HG03469 (cell line): ENCODE results near the gene HDHD2.

ENCODE experiments used
- ATAC-seq: cut with Tn5 transposase; IDR thresholded peaks from one replicate; pipeline ENCODE4 v1.9.1; 2021; ENCODE audit warnings: mild to moderate bottlenecking, moderate library complexity, moderate number of reproducible peaks; ENCODE audit not compliant: unreplicated experiment

Gene HDHD2

DNA sequence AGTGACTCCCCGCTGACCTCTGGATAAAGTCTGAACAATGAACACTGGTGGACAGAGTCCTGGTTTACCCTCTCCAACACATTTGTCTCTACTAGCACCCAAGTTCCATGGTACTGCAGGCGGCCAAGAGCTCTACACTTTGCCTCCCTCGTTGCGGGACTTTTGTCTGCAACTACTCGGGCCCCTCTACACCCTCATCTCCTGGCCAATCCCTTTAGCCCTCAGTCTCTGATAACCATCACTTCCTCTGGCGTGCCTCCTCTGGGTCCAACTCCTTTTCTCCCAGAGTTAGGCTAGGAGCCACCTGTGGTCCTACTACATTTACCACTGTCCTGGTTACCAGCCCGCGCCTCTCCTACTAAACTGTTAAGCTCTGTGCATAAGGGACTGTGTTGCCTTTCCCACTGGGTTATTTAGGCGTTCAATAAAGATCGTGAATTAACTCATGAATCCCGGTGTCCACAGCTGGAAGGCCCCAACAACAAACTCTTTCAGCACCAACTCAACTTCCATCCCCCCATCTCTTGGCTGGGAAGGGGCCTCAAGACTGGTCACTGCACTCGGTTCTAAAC lies 757 bp downstream of the HDHD2 start:
- no peak for ATAC-seq

DNA sequence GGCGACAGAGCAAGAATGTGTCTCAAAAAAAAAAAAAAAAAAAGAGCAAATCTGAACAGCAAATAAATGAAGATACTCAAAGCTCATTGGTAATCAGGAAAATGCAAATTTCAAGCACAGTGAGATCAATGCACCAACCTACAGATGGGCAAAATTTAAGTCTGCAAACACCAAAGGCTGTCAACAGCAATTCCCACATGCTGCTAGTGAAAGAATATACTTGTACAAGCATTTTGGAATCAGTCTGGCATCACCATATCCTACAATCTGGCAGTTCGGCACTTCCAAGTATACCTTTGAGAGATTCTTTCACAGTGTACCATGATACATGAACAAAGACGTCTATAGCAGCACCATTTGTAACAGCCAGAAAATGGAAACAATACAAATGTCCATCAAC lies 4.1 kb downstream of the HDHD2 start:
- no peak for ATAC-seq

GRCh38 chr18:47143899-47144485 lies 6.3 kb downstream of the HDHD2 start:
- no peak for ATAC-seq

- ATAC-seq = no peak
These were observed 7.1 kb downstream of the HDHD2 start for GRCh38 chr18:47143153-47143552.

- ATAC-seq = no peak
These were observed 9.0 kb downstream of the HDHD2 start for GRCh38 chr18:47141289-47141688.

DNA sequence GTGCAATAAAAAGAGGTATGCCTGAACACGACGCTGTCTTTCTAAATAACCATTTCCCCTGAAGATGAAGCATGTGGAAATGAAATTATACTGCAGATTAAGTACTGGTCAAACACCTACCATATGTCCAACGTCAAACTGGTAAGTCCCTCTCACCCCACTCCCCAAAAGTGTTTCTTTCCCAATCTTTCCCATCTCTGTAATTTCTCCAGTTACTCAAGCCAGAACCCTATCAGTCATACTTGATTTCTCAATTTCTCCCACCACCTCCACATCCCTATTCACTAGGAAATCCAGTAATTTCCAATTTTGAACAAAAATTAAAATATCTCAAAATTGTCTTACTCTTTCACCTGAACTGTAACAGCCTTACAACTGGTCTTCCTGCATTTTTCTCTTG lies 29.2 kb downstream of the HDHD2 start:
- no peak for ATAC-seq

- ATAC-seq = peak; percentile 75
These were observed 29.9 kb downstream of the HDHD2 start for GRCh38 chr18:47120428-47120827.

DNA sequence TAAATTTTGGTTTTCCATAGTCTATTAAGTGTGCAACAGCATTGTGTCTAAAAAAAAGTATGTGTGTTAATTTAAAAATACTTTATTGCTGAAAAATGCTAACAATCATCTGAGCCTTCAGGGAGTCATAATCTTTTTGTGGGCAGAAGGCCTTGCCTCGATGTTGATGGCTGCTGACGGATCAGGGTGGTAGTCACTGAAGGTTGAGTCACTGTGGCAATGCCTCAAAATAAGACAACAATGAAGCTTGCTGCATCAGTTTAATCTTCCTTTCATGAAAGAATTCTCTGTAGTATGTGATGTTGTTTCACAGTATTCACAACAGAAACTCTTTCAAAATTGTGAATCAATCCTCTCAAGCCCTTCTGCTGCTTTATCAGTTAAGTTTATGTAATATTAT lies 31.3 kb downstream of the HDHD2 start:
- ATAC-seq = no peak

DNA sequence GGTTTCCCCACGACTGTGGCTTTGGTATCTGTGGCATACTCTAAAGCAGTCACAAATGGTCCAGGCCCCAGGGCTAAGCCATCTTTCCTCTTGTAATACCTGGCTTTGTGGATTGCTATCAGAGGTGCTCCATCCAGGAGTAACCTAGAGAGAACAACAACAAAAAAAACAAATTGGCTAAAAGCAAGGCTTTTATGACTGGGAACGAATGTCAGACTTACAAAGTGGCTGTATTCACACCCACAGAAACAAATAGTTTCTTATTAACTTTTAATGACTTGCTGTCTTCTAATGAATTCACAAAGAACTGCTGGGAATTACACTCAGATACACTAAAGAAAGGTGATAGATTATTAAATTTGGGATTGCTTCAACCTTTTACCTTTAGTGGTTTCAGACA lies 35.1 kb downstream of the HDHD2 start:
- ATAC-seq = no peak

GRCh38 chr18:47113796-47114540 lies 36.3 kb downstream of the HDHD2 start:
- no peak for ATAC-seq

GRCh38 chr18:47110492-47111274 lies 39.6 kb downstream of the HDHD2 start:
- no peak for ATAC-seq

DNA sequence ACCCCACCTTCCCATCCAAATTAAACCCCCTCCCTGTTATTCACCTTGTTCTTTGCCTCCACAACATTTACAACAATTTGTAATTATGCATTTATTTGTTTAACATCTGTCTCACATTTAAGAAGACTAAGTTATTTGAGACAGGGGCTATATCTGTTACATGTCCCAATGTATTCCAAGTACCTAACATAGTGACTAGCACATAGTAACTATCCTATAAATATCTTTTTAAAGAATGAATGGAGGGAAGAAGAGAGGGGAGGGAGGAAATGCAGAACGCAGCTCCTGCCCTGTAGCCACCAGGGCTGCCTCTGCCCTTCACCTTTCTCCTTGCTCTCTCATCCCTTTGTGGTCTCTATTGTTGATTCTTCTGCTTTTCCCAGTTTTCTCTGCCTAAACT lies 40.6 kb downstream of the HDHD2 start:
- no peak for ATAC-seq

DNA sequence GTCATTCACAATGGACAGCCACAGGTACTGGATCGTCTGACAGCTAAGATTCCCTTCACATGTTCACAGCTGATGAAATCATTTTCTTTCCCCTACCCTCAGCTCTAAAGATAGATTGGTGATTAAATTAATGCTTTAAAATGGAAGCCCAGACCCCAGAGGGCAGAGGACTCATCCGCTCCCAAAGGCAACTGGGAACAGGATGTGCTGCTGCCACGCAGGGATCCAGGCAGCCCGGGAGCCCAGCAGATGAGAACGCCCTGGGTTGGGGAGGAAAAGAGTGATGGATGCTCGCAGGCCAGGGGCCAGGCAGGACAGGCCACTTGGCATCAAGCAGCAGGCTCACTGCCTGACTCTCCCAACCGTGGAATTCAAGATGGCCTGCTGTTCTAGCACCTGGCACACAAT lies 41.3 kb downstream of the HDHD2 start:
- ATAC-seq = no peak

GRCh38 chr18:47108373-47108772 lies 41.9 kb downstream of the HDHD2 start:
- no peak for ATAC-seq

DNA sequence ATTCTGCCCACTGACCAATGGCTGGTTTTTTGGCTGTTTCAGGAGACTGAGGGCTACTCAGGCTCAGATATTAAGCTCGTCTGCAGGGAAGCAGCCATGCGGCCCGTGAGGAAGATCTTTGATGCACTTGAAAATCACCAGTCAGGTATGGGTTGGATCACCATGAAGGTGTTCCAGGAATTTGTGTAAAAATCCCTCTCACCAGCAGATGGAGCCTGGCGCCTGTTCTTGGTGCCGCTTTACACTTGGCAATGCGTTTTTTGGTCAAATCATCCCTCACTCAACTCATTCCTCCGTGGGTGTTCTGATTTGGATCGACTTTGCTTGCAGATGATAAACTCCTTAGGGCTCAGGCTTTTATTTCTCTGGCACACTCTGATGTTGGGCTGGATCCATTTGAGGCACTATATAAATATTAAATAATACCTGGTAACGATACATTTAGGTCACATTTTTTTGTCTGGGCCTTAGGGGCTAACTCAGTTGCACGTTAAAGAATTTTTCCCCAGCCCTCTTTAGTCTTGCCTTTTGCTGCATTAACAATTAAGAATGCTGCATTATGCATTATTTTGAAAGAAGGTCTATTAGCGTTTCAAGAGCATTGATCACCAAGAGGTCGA lies 50.0 kb downstream of the HDHD2 start:
- ATAC-seq = no peak

DNA sequence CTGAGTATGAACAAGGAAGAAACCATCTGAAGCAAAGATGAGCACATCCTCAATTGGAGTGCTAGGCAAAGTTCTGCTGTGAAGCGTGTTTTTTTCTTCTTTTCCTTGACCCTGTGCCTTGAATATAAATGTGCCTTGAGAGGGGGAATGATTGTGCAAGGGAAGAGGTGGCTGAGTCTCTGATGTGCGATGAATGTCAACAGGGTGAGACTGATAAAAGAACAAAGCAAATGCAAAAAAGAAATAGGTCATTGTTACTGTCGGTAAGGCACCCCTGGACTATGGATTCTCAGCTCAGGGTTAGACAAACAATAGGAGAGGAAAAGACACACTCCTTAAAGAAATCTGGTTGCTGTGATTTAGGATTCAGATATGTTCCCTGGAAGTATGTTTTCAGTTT lies 54.5 kb downstream of the HDHD2 start:
- ATAC-seq = no peak

DNA sequence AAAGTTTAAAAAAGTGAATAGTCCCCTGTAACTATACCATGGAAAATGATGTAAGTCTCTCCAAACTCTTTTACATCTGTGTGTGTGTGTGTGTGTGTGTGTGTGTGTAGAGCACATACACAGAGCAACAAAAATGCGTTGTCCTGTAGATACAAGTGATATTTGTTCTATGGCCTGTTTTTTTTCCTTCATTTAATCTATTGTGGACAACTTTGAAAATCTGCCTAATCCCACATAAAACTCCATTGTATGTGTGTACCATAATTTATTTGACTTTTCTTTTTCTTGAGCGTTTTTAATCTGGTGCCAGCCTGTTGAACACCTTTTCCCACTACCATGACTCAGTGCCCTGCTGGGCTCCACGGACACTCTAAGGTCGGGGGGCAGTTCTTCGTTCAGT lies 62.6 kb downstream of the HDHD2 start:
- no peak for ATAC-seq

GRCh38 chr18:47081578-47081977 lies 68.7 kb downstream of the HDHD2 start:
- ATAC-seq = no peak

- no peak for ATAC-seq
These were observed 69.4 kb downstream of the HDHD2 start for GRCh38 chr18:47080872-47081271.

- ATAC-seq = no peak
These were observed 73.2 kb downstream of the HDHD2 start for GRCh38 chr18:47077111-47077510.
